ENCODE data around the gene MEX3A. TPM values are rescaled to one million over a fixed set of nuclear protein-coding genes. Genes with fewer than 3 reads are reported as not detected.

MEX3A gene
- total RNA-seq, 1 donor from 2014 or later = 32.2 TPM

- H4K20me1 ChIP-seq (ENCODE audit: low read depth) = peaks cover 85% of the 10 kb centered on the region
- H3K4me3 ChIP-seq = peak overlapping the region; percentile 99
- Mint-ChIP-seq H3K4me1 (peaks cover 72% of the 10 kb centered on the region), H3K4me3 (peak overlapping the region; percentile 99), H3K27ac (no peak overlapping the region), H3K36me3 (peaks cover 37% of the 10 kb centered on the region), H3K27me3 (ENCODE audit: insufficient read depth, low read depth) (peaks cover 9% of the 10 kb centered on the region), H3K9me3 (no peaks in the 10 kb centered on the region)
- peak overlapping the region; percentile 76 for H3K27ac ChIP-seq
- H3K4me2 ChIP-seq = peak overlapping the region; percentile 97
- no peak overlapping the region for H3K9ac ChIP-seq
- H3K9me3 ChIP-seq (ENCODE audit: low read depth) = no peaks in the 10 kb centered on the region
- no peak overlapping the region for H2AFZ ChIP-seq (replicated peaks)
- H3K36me3 ChIP-seq = no peaks in the 10 kb centered on the region
- peaks cover 98% of the 10 kb centered on the region for H3K79me2 ChIP-seq (ENCODE audit: low read depth)
- TF ChIP-seq EZH2phosphoT487 (IDR thresholded peaks at IDR 0.05) = no peak
- TF ChIP-seq EZH2 (IDR thresholded peaks at IDR 0.05) = no peak
- TF ChIP-seq CTCF (IDR thresholded peaks at IDR 0.05) = no peak
- H3K27me3 ChIP-seq = no peaks in the 10 kb centered on the region
- H3K4me1 ChIP-seq = peaks cover 71% of the 10 kb centered on the region
- DNase-seq (ENCODE audit: low spot score) = peak; percentile 29
- H3F3A ChIP-seq (ENCODE audit: low read depth) = peaks cover 94% of the 10 kb centered on the region
Observed at GRCh38 chr1:156077430-156077760, 4.9 kb downstream of the MEX3A start.

GRCh38 chr1:156076609-156077429 is 5.4 kb downstream of the MEX3A start:
- peaks cover 11% of the 10 kb centered on the region for H3K27me3 Mint-ChIP-seq (ENCODE audit: insufficient read depth, low read depth)
- peaks cover 77% of the 10 kb centered on the region for H3K4me1 ChIP-seq
- H3K9ac ChIP-seq = no peak overlapping the region
- H3F3A ChIP-seq (ENCODE audit: low read depth) = peaks cover 94% of the 10 kb centered on the region
- H3K27ac ChIP-seq = peak overlapping the region; percentile 76
- H2AFZ ChIP-seq (replicated peaks) = no peak overlapping the region
- H3K27me3 ChIP-seq = no peaks in the 10 kb centered on the region
- TF ChIP-seq EZH2phosphoT487 (IDR thresholded peaks at IDR 0.05) = no peak
- no peak for TF ChIP-seq EZH2 (IDR thresholded peaks at IDR 0.05)
- no peak for TF ChIP-seq CTCF (IDR thresholded peaks at IDR 0.05)
- H3K4me3 ChIP-seq = peak overlapping the region; percentile 99
- no peaks in the 10 kb centered on the region for H3K36me3 ChIP-seq
- peaks cover 91% of the 10 kb centered on the region for H4K20me1 ChIP-seq (ENCODE audit: low read depth)
- peaks cover 77% of the 10 kb centered on the region for H3K4me1 Mint-ChIP-seq
- H3K4me2 ChIP-seq = peak overlapping the region; percentile 97
- no peaks in the 10 kb centered on the region for H3K9me3 Mint-ChIP-seq
- no peak overlapping the region for H3K27ac Mint-ChIP-seq
- peaks cover 41% of the 10 kb centered on the region for H3K36me3 Mint-ChIP-seq
- H3K79me2 ChIP-seq (ENCODE audit: low read depth) = peaks cover 100% of the 10 kb centered on the region
- H3K9me3 ChIP-seq (ENCODE audit: low read depth) = no peaks in the 10 kb centered on the region
- peak overlapping the region; percentile 99 for H3K4me3 Mint-ChIP-seq
- DNase-seq (ENCODE audit: low spot score) = peak; percentile 70

- Histone ChIP-seq H3K79me2 (ENCODE audit: low read depth) (peaks cover 97% of the 10 kb centered on the region), H2AFZ (replicated peaks) (no peak overlapping the region), H3K9ac (no peak overlapping the region), H3K36me3 (no peaks in the 10 kb centered on the region), H3K4me2 (peak overlapping the region; percentile 97), H3K27ac (peak overlapping the region; percentile 76), H3K9me3 (ENCODE audit: low read depth) (no peaks in the 10 kb centered on the region), H3K4me3 (peak overlapping the region; percentile 99), H4K20me1 (ENCODE audit: low read depth) (peaks cover 99% of the 10 kb centered on the region), H3F3A (ENCODE audit: low read depth) (peaks cover 97% of the 10 kb centered on the region), H3K4me1 (peaks cover 86% of the 10 kb centered on the region), H3K27me3 (no peaks in the 10 kb centered on the region)
- peaks cover 9% of the 10 kb centered on the region for H3K27me3 Mint-ChIP-seq (ENCODE audit: insufficient read depth, low read depth)
- peak; percentile 46 for DNase-seq (ENCODE audit: low spot score)
- peaks cover 85% of the 10 kb centered on the region for H3K4me1 Mint-ChIP-seq
- no peaks in the 10 kb centered on the region for H3K9me3 Mint-ChIP-seq
- H3K27ac Mint-ChIP-seq = no peak overlapping the region
- no peak for TF ChIP-seq CTCF (IDR thresholded peaks at IDR 0.05)
- TF ChIP-seq EZH2phosphoT487 (IDR thresholded peaks at IDR 0.05) = no peak
- no peak for TF ChIP-seq EZH2 (IDR thresholded peaks at IDR 0.05)
- peaks cover 45% of the 10 kb centered on the region for H3K36me3 Mint-ChIP-seq
- peak overlapping the region; percentile 60 for H3K4me3 Mint-ChIP-seq
Observed at GRCh38 chr1:156075775-156076204, 6.5 kb downstream of the MEX3A start.
